ENCODE measurements around the gene IKZF4. TPM values are rescaled to one million over a fixed set of nuclear protein-coding genes. Genes with fewer than 3 reads are reported as not detected.
"Not testable (repeated sequence)": the region's sequence is repeated elsewhere in the genome, so short reads cannot be mapped to it uniquely, and the experiment has no call there.

The IKZF4 gene
- total and polyA plus RNA-seq, 3 experiments from 2014 or later: 0.86 to 11.6 (median 11.0) TPM

GRCh38 chr12:56062996-56063395 lies 42.2 kb downstream of the IKZF4 start:
- no peaks in the 10 kb centered on the region for H3K9me3 ChIP-seq (ENCODE audit: low read length)
- no peaks in the 10 kb centered on the region for H3K36me3 ChIP-seq (ENCODE audit: insufficient read depth, low read length)
- no peak overlapping the region for H3K27ac Mint-ChIP-seq
- ChIA-PET CTCF (no interaction called here), POLR2A (no interaction called here)
- H3K27me3 ChIP-seq (ENCODE audit: insufficient read depth, low read length, poor library complexity, severe bottlenecking): no peaks in the 10 kb centered on the region
- H3K4me1 ChIP-seq (ENCODE audit: insufficient read depth, low read length): no peaks in the 10 kb centered on the region
- no peak overlapping the region for H3K27ac ChIP-seq (ENCODE audit: low read depth, low read length)
- no peak for DNase-seq
- no peaks in the 10 kb centered on the region for H3K4me1 Mint-ChIP-seq
- no peaks in the 10 kb centered on the region for H3K27me3 Mint-ChIP-seq
- no peaks in the 10 kb centered on the region for H3K9me3 Mint-ChIP-seq
- H3K4me3 Mint-ChIP-seq: no peak overlapping the region
- no peaks in the 10 kb centered on the region for H3K36me3 Mint-ChIP-seq
- H3K4me3 ChIP-seq (ENCODE audit: low read length): no peak overlapping the region

- Mint-ChIP-seq H3K27ac (no peak overlapping the region), H3K4me1 (no peaks in the 10 kb centered on the region), H3K4me3 (no peak overlapping the region), H3K9me3 (no peaks in the 10 kb centered on the region), H3K27me3 (no peaks in the 10 kb centered on the region), H3K36me3 (no peaks in the 10 kb centered on the region)
- no peaks in the 10 kb centered on the region for H3K4me1 ChIP-seq (ENCODE audit: insufficient read depth, low read length)
- POLR2A ChIA-PET: interaction anchor here (0.7 kb wide), 1 partner anchor 420 kb away, joined by 3 read pairs; no protein-coding TSS in a partner anchor
- no peaks in the 10 kb centered on the region for H3K36me3 ChIP-seq (ENCODE audit: insufficient read depth, low read length)
- H3K27me3 ChIP-seq (ENCODE audit: insufficient read depth, low read length, poor library complexity, severe bottlenecking): no peaks in the 10 kb centered on the region
- DNase-seq: no peak
- H3K27ac ChIP-seq (ENCODE audit: low read depth, low read length): no peak overlapping the region
- H3K9me3 ChIP-seq (ENCODE audit: low read length): no peaks in the 10 kb centered on the region
- H3K4me3 ChIP-seq (ENCODE audit: low read length): no peak overlapping the region
- CTCF ChIA-PET: interaction anchor here (0.7 kb wide), 1 partner anchor 13 kb away, joined by 3 read pairs; no protein-coding TSS in a partner anchor
Observed at GRCh38 chr12:56071648-56072047, 50.8 kb downstream of the IKZF4 start.

- POLR2A ChIA-PET: no interaction called here
- Histone ChIP-seq H3K4me3 (ENCODE audit: low read length) (no peak overlapping the region), H3K36me3 (ENCODE audit: insufficient read depth, low read length) (no peaks in the 10 kb centered on the region), H3K4me1 (ENCODE audit: insufficient read depth, low read length) (peaks cover 5% of the 10 kb centered on the region), H3K9me3 (ENCODE audit: low read length) (no peaks in the 10 kb centered on the region), H3K27me3 (ENCODE audit: insufficient read depth, low read length, poor library complexity, severe bottlenecking) (no peaks in the 10 kb centered on the region), H3K27ac (ENCODE audit: low read depth, low read length) (no peak overlapping the region)
- Mint-ChIP-seq H3K36me3 (no peaks in the 10 kb centered on the region), H3K4me3 (no peak overlapping the region), H3K27me3 (no peaks in the 10 kb centered on the region), H3K4me1 (peaks cover 0 to 6% (median 0%) of the 10 kb centered on the region in 3 donors), H3K27ac (no peak overlapping the region), H3K9me3 (no peaks in the 10 kb centered on the region)
- no peak for DNase-seq
- CTCF ChIA-PET: interaction anchor here (1.5 kb wide), 1 partner anchor 13 kb away, joined by 6 read pairs; no protein-coding TSS in a partner anchor
Observed at GRCh38 chr12:56074396-56074795, 53.6 kb downstream of the IKZF4 start.

DNA sequence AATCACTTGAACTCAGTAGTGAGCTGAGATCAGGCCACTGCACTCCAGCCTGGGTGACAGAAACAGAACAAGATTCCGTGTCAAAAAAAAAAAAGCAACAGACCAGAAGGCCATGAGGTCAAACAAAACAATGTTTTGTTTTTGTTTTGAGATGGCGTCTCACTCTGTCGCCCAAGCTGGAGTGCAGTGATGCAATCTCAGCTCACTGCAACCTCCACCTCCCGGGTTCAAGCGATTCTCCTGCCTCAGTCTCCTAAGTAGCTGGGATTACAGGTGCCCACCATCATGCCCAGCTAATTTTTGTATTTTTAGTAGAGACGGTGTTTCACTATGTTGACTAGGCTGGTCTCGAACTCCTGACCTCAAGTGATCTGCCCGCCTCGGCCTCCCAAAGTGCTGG lies 57.1 kb downstream of the IKZF4 start:
- H3K4me3 Mint-ChIP-seq: peak overlapping the region in 4 of 7 donors; percentile 50 to 94 (median 85)
- H3K36me3 ChIP-seq (ENCODE audit: insufficient read depth, low read length); DNase-seq; H3K4me1 ChIP-seq (ENCODE audit: insufficient read depth, low read length); H3K27me3 ChIP-seq (ENCODE audit: insufficient read depth, low read length, poor library complexity, severe bottlenecking); H3K27ac ChIP-seq (ENCODE audit: low read depth, low read length); H3K9me3 ChIP-seq (ENCODE audit: low read length); H3K27ac Mint-ChIP-seq; H3K36me3 Mint-ChIP-seq; H3K4me3 ChIP-seq (ENCODE audit: low read length); H3K9me3 Mint-ChIP-seq: not testable (repeated sequence)
- ChIA-PET POLR2A (interaction anchor here (0.6 kb wide), 2 partner anchors 40 to 52 kb away, joined by 3 read pairs; partner anchors contain the start of gene ZC3H10), CTCF (interaction anchor here (0.7 to 1.4 kb wide), 2 partner anchors 27 to 31 kb away, joined by 3 to 4 read pairs; partner anchors contain the start of gene PA2G4)
- H3K4me1 Mint-ChIP-seq: peaks cover 3 to 24% (median 4%) of the 10 kb centered on the region in 3 donors
- peaks cover 0 to 10% of the 10 kb centered on the region in 2 donors for H3K27me3 Mint-ChIP-seq

- Histone ChIP-seq H3K4me1 (ENCODE audit: insufficient read depth, low read length) (peaks cover 5% of the 10 kb centered on the region), H3K4me3 (ENCODE audit: low read length) (no peak overlapping the region), H3K9me3 (ENCODE audit: low read length) (no peaks in the 10 kb centered on the region), H3K27ac (ENCODE audit: low read depth, low read length) (no peak overlapping the region), H3K27me3 (ENCODE audit: insufficient read depth, low read length, poor library complexity, severe bottlenecking) (peaks cover 6% of the 10 kb centered on the region), H3K36me3 (ENCODE audit: insufficient read depth, low read length) (no peaks in the 10 kb centered on the region)
- Mint-ChIP-seq H3K9me3 (no peaks in the 10 kb centered on the region), H3K4me3 (peak overlapping the region; percentile 84 to 94 (median 86)), H3K27me3 (peaks cover 2 to 10% of the 10 kb centered on the region in 2 donors), H3K36me3 (peaks cover 0 to 1% (median 0%) of the 10 kb centered on the region in 3 donors), H3K4me1 (peaks cover 3 to 24% (median 4%) of the 10 kb centered on the region in 3 donors), H3K27ac (peak overlapping the region in 6 of 8 donors; percentile 10 to 61 (median 31))
- no peak for DNase-seq
- ChIA-PET CTCF (interaction anchor here (0.7 to 1.6 kb wide), 9 partner anchors 10 to 83 kb away, joined by 3 to 8 read pairs (median 3); partner anchors contain the start of gene PA2G4), POLR2A (interaction anchor here (0.6 kb wide), 2 partner anchors 40 to 52 kb away, joined by 3 read pairs; partner anchors contain the start of gene ZC3H10)
Observed at GRCh38 chr12:56078427-56078826, 57.6 kb downstream of the IKZF4 start.

GRCh38 chr12:56078931-56079722 lies 58.3 kb downstream of the IKZF4 start:
- peaks cover 3 to 24% (median 4%) of the 10 kb centered on the region in 3 donors for H3K4me1 Mint-ChIP-seq
- peaks cover 0 to 1% (median 0%) of the 10 kb centered on the region in 3 donors for H3K36me3 Mint-ChIP-seq
- ChIA-PET POLR2A (interaction anchor here (1.4 to 2.2 kb wide), 2 partner anchors 25 to 39 kb away, joined by 4 to 9 read pairs; partner anchors contain the start of genes PA2G4 and ZC3H10), CTCF (interaction anchor here (0.7 to 1.6 kb wide), 12 partner anchors 10 to 83 kb away, joined by 3 to 8 read pairs (median 3); partner anchors contain the start of genes PA2G4, RPL41 and ZC3H10)
- peaks cover 7 to 12% of the 10 kb centered on the region in 2 donors for H3K27me3 Mint-ChIP-seq
- peak overlapping the region in 6 of 8 donors; percentile 10 to 70 (median 50) for H3K27ac Mint-ChIP-seq
- H3K4me3 Mint-ChIP-seq: peak overlapping the region; percentile 84 to 94 (median 86)
- H3K36me3 ChIP-seq (ENCODE audit: insufficient read depth, low read length): no peaks in the 10 kb centered on the region
- DNase-seq: peak; percentile 37 to 70 (median 42)
- H3K9me3 Mint-ChIP-seq: no peaks in the 10 kb centered on the region
- H3K9me3 ChIP-seq (ENCODE audit: low read length): no peaks in the 10 kb centered on the region
- peak overlapping the region; percentile 83 for H3K4me3 ChIP-seq (ENCODE audit: low read length)
- H3K4me1 ChIP-seq (ENCODE audit: insufficient read depth, low read length): peaks cover 5% of the 10 kb centered on the region
- H3K27me3 ChIP-seq (ENCODE audit: insufficient read depth, low read length, poor library complexity, severe bottlenecking): peaks cover 6% of the 10 kb centered on the region
- peak overlapping the region; percentile 38 for H3K27ac ChIP-seq (ENCODE audit: low read depth, low read length)

- ChIA-PET POLR2A (interaction anchor here (1.4 to 2.2 kb wide), 2 partner anchors 24 to 38 kb away, joined by 4 to 9 read pairs; partner anchors contain the start of genes PA2G4 and ZC3H10), CTCF (interaction anchor here (0.7 to 1.6 kb wide), 10 partner anchors 9 to 82 kb away, joined by 3 to 8 read pairs (median 3); partner anchors contain the start of genes PA2G4, RPL41 and ZC3H10)
- Mint-ChIP-seq H3K4me1 (peaks cover 3 to 24% (median 4%) of the 10 kb centered on the region in 3 donors), H3K27ac (peak within 1 kb of the TSS in 6 of 8 donors; percentile 7 to 70 (median 46)), H3K36me3 (peaks cover 0 to 1% (median 0%) of the 10 kb centered on the region in 3 donors), H3K27me3 (peaks cover 7 to 13% of the 10 kb centered on the region in 2 donors), H3K4me3 (peak within 1 kb of the TSS; percentile 84 to 94 (median 86)), H3K9me3 (no peaks in the 10 kb centered on the region)
- Histone ChIP-seq H3K27ac (ENCODE audit: low read depth, low read length) (peak within 1 kb of the TSS; percentile 38), H3K36me3 (ENCODE audit: insufficient read depth, low read length) (no peaks in the 10 kb centered on the region), H3K9me3 (ENCODE audit: low read length) (no peaks in the 10 kb centered on the region), H3K4me1 (ENCODE audit: insufficient read depth, low read length) (peaks cover 5% of the 10 kb centered on the region), H3K4me3 (ENCODE audit: low read length) (peak within 1 kb of the TSS; percentile 83), H3K27me3 (ENCODE audit: insufficient read depth, low read length, poor library complexity, severe bottlenecking) (peaks cover 6% of the 10 kb centered on the region)
- peak; percentile 31 to 72 (median 52) for DNase-seq
Observed at GRCh38 chr12:56079723-56080555, 59.1 kb downstream of the IKZF4 start, which contains the start of gene ERBB3. Gene ERBB3, plus strand, starts transcription at chr12:56080165. Its CDS starts 136 bp downstream, at chr12:56080301.
